Caco-2 (cell line): Measurements from ENCODE around the gene STAB1. TPM values are rescaled to one million over a fixed set of nuclear protein-coding genes. Genes with fewer than 3 reads are reported as not detected.
A peak's percentile ranks its signal among the peaks of the same experiment; 100 is the strongest.

Source experiments
- BruUV-seq: library from RNA; stranded (reverse); fragments of 400-500 nt; replicated peaks from 2 replicates; lab custom pipeline; 2021; lab: Mats Ljungman, UMichigan
- CTCF ChIA-PET: fragments of 300-600 bp; sonication (Branson Sonifier 250); formaldehyde crosslinking; loops from one replicate; lab custom pipeline; 2022; ENCODE audit warnings: antibody characterized with exemption; lab: Charles Lee
- POLR2A ChIA-PET: fragments of 300-600 bp; sonication (Branson Sonifier 250); formaldehyde crosslinking; loops from one replicate; lab custom pipeline; 2022; ENCODE audit warnings: antibody characterized with exemption; lab: Charles Lee
- DNase-seq, 2 experiments: peaks; one replicate each; pipeline versions ENCODE4 v3.0.0 to v3.0.0-alpha.2; 2020 to 2022
- H3K27me3 ChIP-seq: replicated peaks from 2 replicates; pipeline ENCODE4 v1.6.0; 2011; ENCODE audit warnings: low read length; ENCODE audit not compliant: control insufficient read depth, insufficient read depth
- H3K36me3 ChIP-seq: 2 replicates; pipeline ENCODE4 v1.5.1; 2011; ENCODE audit warnings: low read length; ENCODE audit not compliant: control insufficient read depth, insufficient read depth
- H3K4me1 ChIP-seq: fragments of 250-450 bp; sonication (Bioruptor Pico); 2 replicates; pipeline ENCODE4 v1.5.1; 2020; ENCODE audit warnings: mild to moderate bottlenecking
- H3K4me3 ChIP-seq: 2 replicates; pipeline ENCODE4 v1.5.1; 2011; ENCODE audit warnings: low read depth, mild to moderate bottlenecking, control low read depth, low read length
- H3K9me3 ChIP-seq: fragments of 250-450 bp; sonication (Bioruptor Pico); 2 replicates; pipeline ENCODE4 v1.5.1; 2020; ENCODE audit warnings: mild to moderate bottlenecking, moderate library complexity
- H3K27ac Mint-ChIP-seq: one replicate; pipeline ENCODE4 v1.8.0; 2022; ENCODE audit warnings: mixed read lengths; ENCODE audit not compliant: unreplicated experiment
- H3K27me3 Mint-ChIP-seq: one replicate; pipeline ENCODE4 v1.8.0; 2022; ENCODE audit warnings: mixed read lengths; ENCODE audit not compliant: insufficient read depth, unreplicated experiment
- H3K36me3 Mint-ChIP-seq: one replicate; pipeline ENCODE4 v1.8.0; 2022; ENCODE audit warnings: mild to moderate bottlenecking, mixed read lengths; ENCODE audit not compliant: insufficient read depth, unreplicated experiment
- H3K4me1 Mint-ChIP-seq: one replicate; pipeline ENCODE4 v1.8.0; 2022; ENCODE audit warnings: low read depth, mixed read lengths; ENCODE audit not compliant: unreplicated experiment
- H3K4me3 Mint-ChIP-seq: one replicate; pipeline ENCODE4 v1.8.0; 2022; ENCODE audit warnings: mild to moderate bottlenecking, moderate library complexity, mixed read lengths; ENCODE audit not compliant: unreplicated experiment
- H3K9me3 Mint-ChIP-seq: one replicate; pipeline ENCODE4 v1.8.0; 2022; ENCODE audit warnings: mixed read lengths; ENCODE audit not compliant: unreplicated experiment
- intact Hi-C: fragments of 100-400 bp; cut with micrococcal nuclease; formaldehyde crosslinking; loops from one replicate; pipeline ENCODE4 v1.10.0; 2022; ENCODE audit not compliant: unreplicated experiment
- total RNA-seq: library from RNA; stranded (reverse); gene quantifications from 2 replicates; pipeline ENCODE4 v1.2.3, GENCODE V29; 2022
- TF ChIP-seq, protein P1 (sequence below), 2 experiments: fragments of 200-600 bp in 1 of 2; IDR thresholded peaks; 1 replicate in 1 of 2; 2 replicates in 1 of 2; pipeline versions ENCODE4 v1.5.1 to v1.8.0; 2011 to 2022; ENCODE audit warnings: antibody characterized with exemption in 1 of 2, control low read depth in 1 of 2, inconsistent platforms in 1 of 2, low read depth in 1 of 2, low read length in 1 of 2, mild to moderate bottlenecking in 1 of 2, moderate library complexity in 1 of 2; ENCODE audit not compliant: insufficient read depth in 1 of 2, severe bottlenecking in 1 of 2, unreplicated experiment in 1 of 2

Gene STAB1
- total RNA-seq, 1 experiment from 2014 or later = 0.39 TPM

DNA sequence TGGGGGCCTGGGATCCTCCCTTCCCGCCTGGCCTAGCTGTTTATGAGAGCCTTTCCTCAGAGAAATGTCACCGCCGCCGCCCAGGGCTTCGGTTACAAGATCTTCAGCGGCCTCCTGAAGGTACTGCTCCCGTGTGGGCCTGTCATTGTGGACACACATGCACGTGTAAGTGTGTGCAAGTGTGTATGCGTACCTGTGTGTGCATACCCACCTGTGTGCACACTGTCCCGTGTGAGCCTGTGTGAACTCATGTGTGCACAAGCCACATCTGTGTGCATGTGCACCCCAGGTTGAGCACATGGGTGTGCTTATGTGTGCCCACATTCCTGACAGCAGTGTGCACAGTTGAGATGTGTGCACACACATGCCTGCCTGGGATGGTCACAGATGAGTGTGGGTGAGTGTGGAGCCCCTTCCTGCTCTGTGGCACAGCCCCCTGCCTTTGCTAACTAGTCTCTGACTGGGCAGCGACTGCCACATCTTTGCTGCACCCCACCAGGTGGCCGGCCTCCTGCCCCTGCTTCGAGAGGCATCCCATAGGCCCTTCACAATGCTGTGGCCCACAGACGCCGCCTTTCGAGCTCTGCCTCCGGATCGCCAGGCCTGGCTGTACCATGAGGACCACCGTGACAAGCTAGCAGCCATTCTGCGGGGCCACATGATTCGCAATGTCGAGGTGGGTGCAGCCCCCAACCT is 24.5 kb downstream of the STAB1 start:
- Histone ChIP-seq H3K36me3 (no peaks in the 10 kb centered on the region), H3K27me3 (no peaks in the 10 kb centered on the region), H3K4me1 (no peaks in the 10 kb centered on the region), H3K9me3 (no peaks in the 10 kb centered on the region), H3K4me3 (no peak overlapping the region)
- BruUV-seq = no TSS peak
- POLR2A ChIA-PET = no interaction called here
- Mint-ChIP-seq H3K36me3 (peaks cover 6% of the 10 kb centered on the region), H3K27ac (no peak overlapping the region), H3K9me3 (no peaks in the 10 kb centered on the region), H3K4me1 (no peaks in the 10 kb centered on the region), H3K27me3 (no peaks in the 10 kb centered on the region), H3K4me3 (peak overlapping the region; percentile 58)
- CTCF ChIA-PET = no interaction called here
- intact Hi-C loops = loop anchor here (1.0 kb wide), 1 partner anchor 17 kb away; the partner anchor contains the start of gene UQCC5
- DNase-seq = no peak
- TF ChIP-seq, protein P1, sequence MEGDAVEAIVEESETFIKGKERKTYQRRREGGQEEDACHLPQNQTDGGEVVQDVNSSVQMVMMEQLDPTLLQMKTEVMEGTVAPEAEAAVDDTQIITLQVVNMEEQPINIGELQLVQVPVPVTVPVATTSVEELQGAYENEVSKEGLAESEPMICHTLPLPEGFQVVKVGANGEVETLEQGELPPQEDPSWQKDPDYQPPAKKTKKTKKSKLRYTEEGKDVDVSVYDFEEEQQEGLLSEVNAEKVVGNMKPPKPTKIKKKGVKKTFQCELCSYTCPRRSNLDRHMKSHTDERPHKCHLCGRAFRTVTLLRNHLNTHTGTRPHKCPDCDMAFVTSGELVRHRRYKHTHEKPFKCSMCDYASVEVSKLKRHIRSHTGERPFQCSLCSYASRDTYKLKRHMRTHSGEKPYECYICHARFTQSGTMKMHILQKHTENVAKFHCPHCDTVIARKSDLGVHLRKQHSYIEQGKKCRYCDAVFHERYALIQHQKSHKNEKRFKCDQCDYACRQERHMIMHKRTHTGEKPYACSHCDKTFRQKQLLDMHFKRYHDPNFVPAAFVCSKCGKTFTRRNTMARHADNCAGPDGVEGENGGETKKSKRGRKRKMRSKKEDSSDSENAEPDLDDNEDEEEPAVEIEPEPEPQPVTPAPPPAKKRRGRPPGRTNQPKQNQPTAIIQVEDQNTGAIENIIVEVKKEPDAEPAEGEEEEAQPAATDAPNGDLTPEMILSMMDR (IDR thresholded peaks at IDR 0.05; ENCODE audit: insufficient read depth in 1 of 2, low read depth in 1 of 2, low read length in 1 of 2, severe bottlenecking in 1 of 2, unreplicated experiment in 1 of 2) = no peak

DNA sequence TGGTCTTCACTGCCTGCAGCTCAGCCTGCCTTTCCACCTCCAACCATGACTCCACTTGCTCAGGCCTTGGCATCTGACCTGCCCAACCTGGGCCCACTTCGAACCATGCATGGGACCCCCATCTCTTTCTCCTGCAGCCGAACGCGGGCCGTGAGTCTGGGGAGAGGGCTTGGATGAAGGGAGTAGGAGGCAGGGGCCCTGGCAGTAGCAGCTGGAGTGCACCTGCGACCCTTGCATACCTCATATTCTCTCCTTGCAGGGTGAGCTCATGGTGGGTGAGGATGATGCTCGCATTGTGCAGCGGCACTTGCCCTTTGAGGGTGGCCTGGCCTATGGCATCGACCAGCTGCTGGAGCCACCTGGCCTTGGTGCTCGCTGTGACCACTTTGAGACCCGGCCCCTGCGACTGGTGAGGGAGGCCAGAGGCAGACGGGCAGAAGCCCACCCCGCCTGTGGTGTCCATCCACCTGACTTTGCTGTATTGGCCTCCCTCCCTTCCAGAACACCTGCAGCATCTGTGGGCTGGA is 25.1 kb downstream of the STAB1 start:
- no peak overlapping the region for H3K27ac Mint-ChIP-seq
- H3K27me3 ChIP-seq = no peaks in the 10 kb centered on the region
- no TSS peak for BruUV-seq
- no peak overlapping the region for H3K4me3 Mint-ChIP-seq
- TF ChIP-seq, protein P1 (IDR thresholded peaks at IDR 0.05; ENCODE audit: insufficient read depth in 1 of 2, low read depth in 1 of 2, low read length in 1 of 2, severe bottlenecking in 1 of 2, unreplicated experiment in 1 of 2) = no peak
- no peaks in the 10 kb centered on the region for H3K4me1 ChIP-seq
- no peaks in the 10 kb centered on the region for H3K9me3 ChIP-seq
- H3K27me3 Mint-ChIP-seq = no peaks in the 10 kb centered on the region
- no peaks in the 10 kb centered on the region for H3K36me3 ChIP-seq
- ChIA-PET POLR2A (no interaction called here), CTCF (no interaction called here)
- peaks cover 8% of the 10 kb centered on the region for H3K36me3 Mint-ChIP-seq
- no peak overlapping the region for H3K4me3 ChIP-seq
- DNase-seq = no peak
- no peaks in the 10 kb centered on the region for H3K4me1 Mint-ChIP-seq
- no peaks in the 10 kb centered on the region for H3K9me3 Mint-ChIP-seq
- intact Hi-C loops = no loop called here

DNA sequence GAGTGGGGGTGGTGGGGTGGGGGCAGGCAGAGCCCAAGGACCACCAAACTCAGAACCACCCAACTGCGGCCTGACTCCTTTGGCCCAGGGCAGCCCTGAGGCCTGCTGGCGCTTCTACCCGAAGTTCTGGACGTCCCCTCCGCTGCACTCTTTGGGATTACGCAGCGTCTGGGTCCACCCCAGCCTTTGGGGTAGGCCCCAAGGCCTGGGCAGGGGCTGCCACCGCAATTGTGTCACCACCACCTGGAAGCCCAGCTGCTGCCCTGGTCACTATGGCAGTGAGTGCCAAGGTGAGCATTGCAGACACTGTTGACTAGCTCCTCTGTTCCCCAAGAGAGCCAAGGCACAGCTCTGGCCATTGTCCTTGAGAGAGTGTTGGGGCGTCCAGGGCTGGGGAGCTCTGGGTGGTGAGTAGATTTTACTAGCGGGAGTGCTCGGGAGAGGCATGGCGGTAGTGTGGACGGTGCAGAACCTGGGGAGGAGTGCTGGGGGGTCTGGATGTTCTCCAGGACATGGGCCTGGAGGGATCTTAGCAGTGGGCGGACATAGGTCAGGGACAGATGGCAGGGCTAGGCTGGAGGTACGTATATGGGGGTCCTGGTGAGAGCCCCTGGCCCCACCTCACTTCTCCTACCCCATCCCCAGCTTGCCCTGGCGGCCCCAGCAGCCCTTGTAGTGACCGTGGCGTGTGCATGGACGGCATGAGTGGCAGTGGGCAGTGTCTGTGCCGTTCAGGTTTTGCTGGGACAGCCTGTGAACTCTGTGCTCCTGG is 25.8 kb downstream of the STAB1 start:
- Mint-ChIP-seq H3K4me3 (no peak overlapping the region), H3K27ac (no peak overlapping the region), H3K9me3 (no peaks in the 10 kb centered on the region), H3K36me3 (peaks cover 15% of the 10 kb centered on the region), H3K4me1 (no peaks in the 10 kb centered on the region), H3K27me3 (no peaks in the 10 kb centered on the region)
- TF ChIP-seq, protein P1 (IDR thresholded peaks at IDR 0.05; ENCODE audit: insufficient read depth in 1 of 2, low read depth in 1 of 2, low read length in 1 of 2, severe bottlenecking in 1 of 2, unreplicated experiment in 1 of 2) = no peak
- intact Hi-C loops = no loop called here
- Histone ChIP-seq H3K4me1 (no peaks in the 10 kb centered on the region), H3K27me3 (no peaks in the 10 kb centered on the region), H3K9me3 (no peaks in the 10 kb centered on the region), H3K36me3 (no peaks in the 10 kb centered on the region), H3K4me3 (no peak overlapping the region)
- ChIA-PET CTCF (no interaction called here), POLR2A (no interaction called here)
- DNase-seq = no peak
- no TSS peak for BruUV-seq
